DMS53 treated with DMSO at 0.1 percent for 48 hours (cell line): ENCODE data around the gene RIN1.
A peak's percentile ranks its signal among the peaks of the same experiment; 100 is the strongest.
"Not testable (repeated sequence)": the region's sequence is repeated elsewhere in the genome, so short reads cannot be mapped to it uniquely, and the experiment has no call there.

Experiments
- DNase-seq: peaks from one replicate; lab custom pipeline; 2025; ENCODE audit not compliant: unreplicated experiment; lab: John Stamatoyannopoulos, UW

Gene RIN1

GRCh38 chr11:66334605-66335442 lies 1.4 kb downstream of the RIN1 start:
- DNase-seq, result no peak

- no peak for DNase-seq
Measured at GRCh38 chr11:66333896-66334604, 2.2 kb downstream of the RIN1 start.

- no peak for DNase-seq
Measured at GRCh38 chr11:66333220-66333877, 2.9 kb downstream of the RIN1 start.

GRCh38 chr11:66332371-66333219 lies 3.6 kb downstream of the RIN1 start:
- DNase-seq, result no peak

GRCh38 chr11:66331542-66332370 lies 4.5 kb downstream of the RIN1 start:
- no peak for DNase-seq

- DNase-seq, result no peak
Measured at GRCh38 chr11:66330931-66331330, 5.3 kb downstream of the RIN1 start.

GRCh38 chr11:66329165-66329673 lies 7.0 kb downstream of the RIN1 start:
- DNase-seq, result no peak

- peak; percentile 79 for DNase-seq
Measured at GRCh38 chr11:66328302-66329144, 7.7 kb downstream of the RIN1 start.

GRCh38 chr11:66328031-66328301 lies 8.3 kb downstream of the RIN1 start:
- DNase-seq, result no peak

GRCh38 chr11:66327171-66328030 lies 8.8 kb downstream of the RIN1 start:
- no peak for DNase-seq

- no peak for DNase-seq
Measured at GRCh38 chr11:66326261-66327111, 9.7 kb downstream of the RIN1 start.

GRCh38 chr11:66325263-66325671 lies 11.0 kb downstream of the RIN1 start:
- no peak for DNase-seq

- DNase-seq, result no peak
Measured at GRCh38 chr11:66324664-66325063, 11.6 kb downstream of the RIN1 start.

- no peak for DNase-seq
Measured at GRCh38 chr11:66323684-66324083, 12.6 kb downstream of the RIN1 start.

- DNase-seq, result no peak
Measured at GRCh38 chr11:66322732-66323427, 13.4 kb downstream of the RIN1 start.

- DNase-seq, result no peak
Measured at GRCh38 chr11:66321606-66322005, 14.6 kb downstream of the RIN1 start.

GRCh38 chr11:66320748-66321147 lies 15.5 kb downstream of the RIN1 start:
- DNase-seq, result not testable (repeated sequence)
